ENCODE data around the gene PAGE4.

PAGE4 gene

GRCh38 chrX:49877397-49878101 is 48.4 kb downstream of the PAGE4 start:
- no peak for DNase-seq

GRCh38 chrX:49878128-49878833 is 49.2 kb downstream of the PAGE4 start:
- DNase-seq, result no peak

- DNase-seq, result peak; percentile 58
Measured at GRCh38 chrX:49878834-49879655, 49.9 kb downstream of the PAGE4 start, which contains the start of gene USP27X. Gene USP27X (plus strand): TSS chrX:49879484. CDS start chrX:49880308, 824 bp downstream.

DNA sequence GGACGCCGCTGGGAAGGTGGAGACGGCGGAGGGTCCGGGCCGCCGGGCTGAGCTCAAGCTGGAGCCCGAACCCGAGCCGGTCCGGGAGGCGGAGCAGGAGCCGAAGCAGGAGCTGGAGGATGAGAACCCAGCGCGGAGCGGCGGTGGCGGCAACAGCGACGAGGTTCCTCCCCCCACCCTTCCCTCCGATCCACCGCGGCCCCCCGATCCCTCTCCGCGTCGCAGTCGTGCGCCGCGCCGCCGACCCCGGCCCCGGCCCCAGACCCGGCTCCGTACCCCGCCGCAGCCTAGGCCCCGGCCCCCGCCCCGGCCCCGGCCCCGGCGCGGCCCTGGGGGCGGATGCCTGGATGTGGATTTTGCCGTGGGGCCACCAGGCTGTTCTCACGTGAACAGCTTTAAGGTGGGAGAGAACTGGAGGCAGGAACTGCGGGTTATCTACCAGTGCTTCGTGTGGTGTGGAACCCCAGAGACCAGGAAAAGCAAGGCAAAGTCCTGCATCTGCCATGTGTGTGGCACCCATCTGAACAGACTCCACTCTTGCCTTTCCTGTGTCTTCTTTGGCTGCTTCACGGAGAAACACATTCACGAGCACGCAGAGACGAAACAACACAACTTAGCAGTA is 50.7 kb downstream of the PAGE4 start:
- DNase-seq, result no peak

DNA sequence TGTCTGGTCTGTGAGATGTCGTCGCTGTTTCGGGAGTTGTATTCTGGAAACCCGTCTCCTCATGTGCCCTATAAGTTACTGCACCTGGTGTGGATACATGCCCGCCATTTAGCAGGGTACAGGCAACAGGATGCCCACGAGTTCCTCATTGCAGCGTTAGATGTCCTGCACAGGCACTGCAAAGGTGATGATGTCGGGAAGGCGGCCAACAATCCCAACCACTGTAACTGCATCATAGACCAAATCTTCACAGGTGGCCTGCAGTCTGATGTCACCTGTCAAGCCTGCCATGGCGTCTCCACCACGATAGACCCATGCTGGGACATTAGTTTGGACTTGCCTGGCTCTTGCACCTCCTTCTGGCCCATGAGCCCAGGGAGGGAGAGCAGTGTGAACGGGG is 51.6 kb downstream of the PAGE4 start:
- DNase-seq, result no peak
